GM12892 (cell line): ENCODE measurements around the gene PAM16.

Source experiments
- POLR2A ChIP-seq: IDR thresholded peaks from 2 replicates; pipeline ENCODE4 v1.6.1; 2011; ENCODE audit warnings: low read depth, low read length, control low read depth
- POLR2AphosphoS5 ChIP-seq: IDR thresholded peaks from 2 replicates; pipeline ENCODE4 v1.6.1; 2011; ENCODE audit warnings: low read depth, low read length, control low read depth
- TAF1 ChIP-seq: IDR thresholded peaks from 2 replicates; pipeline ENCODE4 v1.6.1; 2011; ENCODE audit warnings: low read depth, mild to moderate bottlenecking, control low read depth, low read length, borderline replicate concordance

DNA sequence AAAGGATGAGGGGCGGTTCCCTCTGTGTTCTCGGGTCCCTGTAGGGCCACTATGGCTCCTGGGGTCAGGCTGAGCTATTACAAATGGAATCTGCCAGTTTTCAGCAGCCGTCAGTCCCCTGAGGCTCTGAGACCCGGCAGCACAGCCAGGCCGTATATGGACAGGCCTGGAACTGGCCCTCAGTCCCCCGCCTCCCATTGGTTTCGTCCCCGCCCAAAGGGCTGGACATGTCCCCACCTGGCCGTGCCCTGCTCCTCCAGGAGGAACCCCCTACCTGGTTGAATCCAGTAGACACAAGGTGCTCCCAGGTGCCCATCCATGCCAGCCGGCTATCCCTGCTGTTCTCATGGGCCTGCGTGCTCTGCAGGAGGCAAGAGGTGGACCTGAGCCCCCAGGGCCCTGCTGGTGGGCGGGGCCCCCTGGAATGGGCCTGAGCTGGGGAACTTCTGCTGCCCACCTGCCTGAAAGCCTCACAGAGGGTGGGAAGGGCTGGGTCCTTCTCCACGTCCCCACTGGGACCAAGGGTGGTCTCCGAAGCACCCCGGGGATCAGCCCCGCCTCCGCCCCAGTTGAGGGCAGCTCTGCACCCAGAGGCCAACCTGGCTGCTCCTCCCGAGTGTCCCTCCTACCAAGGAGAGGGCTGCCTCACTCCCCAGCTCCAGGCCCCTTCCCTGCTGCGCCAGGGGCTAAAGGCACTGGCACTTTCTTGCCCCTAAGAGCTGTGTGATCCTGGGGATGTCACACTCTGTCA, 37.3 kb upstream of the PAM16 start:
- TF ChIP-seq POLR2AphosphoS5 (no peak), POLR2A (no peak), TAF1 (no peak)
